ENCODE data around the gene IFT57. TPM values are rescaled to one million over a fixed set of nuclear protein-coding genes. Genes with fewer than 3 reads are reported as not detected.

Gene IFT57
- total RNA-seq, 1 donor from 2014 or later, result 63.8 TPM

GRCh38 chr3:108145578-108145977, 76.6 kb downstream of the IFT57 start:
- H3K36me3 Mint-ChIP-seq (ENCODE audit: insufficient read depth), result no peaks in the 10 kb centered on the region
- no peak for DNase-seq (ENCODE audit: low spot score, unreplicated experiment)
- H3K4me1 Mint-ChIP-seq (ENCODE audit: low read depth), result no peaks in the 10 kb centered on the region
- TF ChIP-seq, protein P1, sequence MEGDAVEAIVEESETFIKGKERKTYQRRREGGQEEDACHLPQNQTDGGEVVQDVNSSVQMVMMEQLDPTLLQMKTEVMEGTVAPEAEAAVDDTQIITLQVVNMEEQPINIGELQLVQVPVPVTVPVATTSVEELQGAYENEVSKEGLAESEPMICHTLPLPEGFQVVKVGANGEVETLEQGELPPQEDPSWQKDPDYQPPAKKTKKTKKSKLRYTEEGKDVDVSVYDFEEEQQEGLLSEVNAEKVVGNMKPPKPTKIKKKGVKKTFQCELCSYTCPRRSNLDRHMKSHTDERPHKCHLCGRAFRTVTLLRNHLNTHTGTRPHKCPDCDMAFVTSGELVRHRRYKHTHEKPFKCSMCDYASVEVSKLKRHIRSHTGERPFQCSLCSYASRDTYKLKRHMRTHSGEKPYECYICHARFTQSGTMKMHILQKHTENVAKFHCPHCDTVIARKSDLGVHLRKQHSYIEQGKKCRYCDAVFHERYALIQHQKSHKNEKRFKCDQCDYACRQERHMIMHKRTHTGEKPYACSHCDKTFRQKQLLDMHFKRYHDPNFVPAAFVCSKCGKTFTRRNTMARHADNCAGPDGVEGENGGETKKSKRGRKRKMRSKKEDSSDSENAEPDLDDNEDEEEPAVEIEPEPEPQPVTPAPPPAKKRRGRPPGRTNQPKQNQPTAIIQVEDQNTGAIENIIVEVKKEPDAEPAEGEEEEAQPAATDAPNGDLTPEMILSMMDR (IDR thresholded peaks at IDR 0.05; ENCODE audit: unreplicated experiment), result no peak
- H3K27me3 Mint-ChIP-seq, result no peaks in the 10 kb centered on the region
- H3K4me3 Mint-ChIP-seq (ENCODE audit: low read depth), result no peak overlapping the region
- H3K9me3 Mint-ChIP-seq (ENCODE audit: low read depth), result peaks cover 4% of the 10 kb centered on the region
- no peak overlapping the region for H3K27ac Mint-ChIP-seq

DNA sequence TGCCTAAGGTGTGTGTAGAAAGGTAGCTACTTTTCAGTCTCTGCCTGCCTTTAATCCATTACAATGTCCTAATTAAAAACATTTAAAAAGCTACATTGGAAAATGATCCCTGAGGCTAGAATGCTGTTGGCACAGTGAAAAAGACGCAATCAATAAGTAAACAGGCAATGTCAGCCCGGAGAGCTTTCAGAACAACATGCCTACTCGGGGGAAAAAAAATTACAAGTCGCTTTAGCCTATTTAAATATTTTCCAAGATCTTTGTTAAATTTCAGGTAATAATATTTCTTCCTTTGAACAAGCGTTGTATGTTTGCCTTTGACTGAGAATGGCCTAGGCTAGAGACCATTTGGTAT, 84.8 kb downstream of the IFT57 start:
- Mint-ChIP-seq H3K27me3 (no peaks in the 10 kb centered on the region), H3K36me3 (ENCODE audit: insufficient read depth) (no peaks in the 10 kb centered on the region), H3K4me3 (ENCODE audit: low read depth) (no peak overlapping the region), H3K27ac (peak overlapping the region; percentile 98), H3K9me3 (ENCODE audit: low read depth) (peaks cover 5% of the 10 kb centered on the region), H3K4me1 (ENCODE audit: low read depth) (peaks cover 25% of the 10 kb centered on the region)
- TF ChIP-seq, protein P1 (IDR thresholded peaks at IDR 0.05; ENCODE audit: unreplicated experiment), result no peak
- no peak for DNase-seq (ENCODE audit: low spot score, unreplicated experiment)

GRCh38 chr3:108136561-108137459, 85.4 kb downstream of the IFT57 start:
- peak overlapping the region; percentile 98 for H3K27ac Mint-ChIP-seq
- no peaks in the 10 kb centered on the region for H3K27me3 Mint-ChIP-seq
- DNase-seq (ENCODE audit: low spot score, unreplicated experiment), result no peak
- peaks cover 25% of the 10 kb centered on the region for H3K4me1 Mint-ChIP-seq (ENCODE audit: low read depth)
- peaks cover 5% of the 10 kb centered on the region for H3K9me3 Mint-ChIP-seq (ENCODE audit: low read depth)
- H3K36me3 Mint-ChIP-seq (ENCODE audit: insufficient read depth), result no peaks in the 10 kb centered on the region
- TF ChIP-seq, protein P1 (IDR thresholded peaks at IDR 0.05; ENCODE audit: unreplicated experiment), result no peak
- H3K4me3 Mint-ChIP-seq (ENCODE audit: low read depth), result no peak overlapping the region

GRCh38 chr3:108134555-108134880, 87.7 kb downstream of the IFT57 start:
- Mint-ChIP-seq H3K27me3 (no peaks in the 10 kb centered on the region), H3K36me3 (ENCODE audit: insufficient read depth) (no peaks in the 10 kb centered on the region), H3K27ac (peak overlapping the region; percentile 35), H3K9me3 (ENCODE audit: low read depth) (peaks cover 5% of the 10 kb centered on the region), H3K4me3 (ENCODE audit: low read depth) (no peak overlapping the region), H3K4me1 (ENCODE audit: low read depth) (peaks cover 25% of the 10 kb centered on the region)
- no peak for DNase-seq (ENCODE audit: low spot score, unreplicated experiment)
- TF ChIP-seq, protein P1 (IDR thresholded peaks at IDR 0.05; ENCODE audit: unreplicated experiment), result no peak

- Mint-ChIP-seq H3K27ac (no peak overlapping the region), H3K4me1 (ENCODE audit: low read depth) (peaks cover 25% of the 10 kb centered on the region), H3K4me3 (ENCODE audit: low read depth) (no peak overlapping the region), H3K36me3 (ENCODE audit: insufficient read depth) (no peaks in the 10 kb centered on the region), H3K9me3 (ENCODE audit: low read depth) (peaks cover 5% of the 10 kb centered on the region), H3K27me3 (no peaks in the 10 kb centered on the region)
- TF ChIP-seq, protein P1 (IDR thresholded peaks at IDR 0.05; ENCODE audit: unreplicated experiment), result no peak
- DNase-seq (ENCODE audit: low spot score, unreplicated experiment), result no peak
These were observed 88.2 kb downstream of the IFT57 start for GRCh38 chr3:108133858-108134554.
